Measurements from ENCODE around the gene ABLIM1.
A peak's percentile ranks its signal among the peaks of the same experiment; 100 is the strongest.

Gene ABLIM1

DNA sequence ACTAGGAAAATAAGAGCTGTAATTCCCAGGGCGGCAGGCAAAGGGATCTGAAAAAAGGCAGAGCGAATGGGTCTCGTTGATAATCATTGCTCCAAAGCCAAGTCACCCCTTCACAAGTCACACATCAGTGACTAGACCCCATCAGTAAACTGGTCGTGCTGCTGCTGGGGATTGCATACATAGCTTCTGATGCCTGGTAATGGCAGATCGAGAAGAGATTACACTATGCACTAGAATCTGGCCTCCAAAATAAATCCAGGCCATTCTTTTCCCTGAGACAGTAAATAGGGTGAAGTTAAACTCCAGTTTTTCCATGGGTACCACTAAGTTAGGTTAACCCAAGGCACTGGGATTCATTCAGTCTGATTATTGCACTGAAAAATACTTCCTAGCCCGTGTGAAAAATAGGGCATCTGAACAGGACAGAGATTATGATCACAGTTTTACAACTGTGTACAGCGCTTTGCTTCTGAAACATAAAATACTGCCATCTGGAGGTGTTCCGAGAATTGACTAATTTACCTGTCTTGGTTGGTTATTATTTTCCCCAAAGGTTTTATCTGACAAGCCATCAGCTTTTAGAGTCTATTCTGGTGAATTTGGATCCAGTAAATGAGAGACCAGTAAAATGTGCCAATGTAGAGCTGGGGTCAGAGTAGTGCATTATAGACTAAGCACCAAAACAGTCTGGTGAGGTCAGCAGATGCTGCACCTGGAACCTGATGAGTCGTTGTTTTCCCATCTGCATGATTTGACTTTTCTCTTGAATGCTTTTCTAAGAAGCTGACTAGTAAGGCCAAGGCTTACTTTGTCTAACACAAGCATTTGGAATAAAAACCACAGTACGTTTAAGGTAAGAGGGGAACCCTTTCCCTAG lies 170.9 kb downstream of the ABLIM1 start:
- DNase-seq (ENCODE audit: low spot score) (no peak), ATAC-seq (ENCODE audit: low read depth) (peak; percentile 80)
- no peaks in the 10 kb centered on the region for H3K27me3 ChIP-seq (ENCODE audit: insufficient read depth, poor library complexity, severe bottlenecking)
- H3K4me3 ChIP-seq (ENCODE audit: severe bottlenecking) = no peak overlapping the region
- peaks cover 6% of the 10 kb centered on the region; the same call in 1 of the 2 replicates for H3K36me3 ChIP-seq (ENCODE audit: low read depth)
- TF ChIP-seq, protein P1, sequence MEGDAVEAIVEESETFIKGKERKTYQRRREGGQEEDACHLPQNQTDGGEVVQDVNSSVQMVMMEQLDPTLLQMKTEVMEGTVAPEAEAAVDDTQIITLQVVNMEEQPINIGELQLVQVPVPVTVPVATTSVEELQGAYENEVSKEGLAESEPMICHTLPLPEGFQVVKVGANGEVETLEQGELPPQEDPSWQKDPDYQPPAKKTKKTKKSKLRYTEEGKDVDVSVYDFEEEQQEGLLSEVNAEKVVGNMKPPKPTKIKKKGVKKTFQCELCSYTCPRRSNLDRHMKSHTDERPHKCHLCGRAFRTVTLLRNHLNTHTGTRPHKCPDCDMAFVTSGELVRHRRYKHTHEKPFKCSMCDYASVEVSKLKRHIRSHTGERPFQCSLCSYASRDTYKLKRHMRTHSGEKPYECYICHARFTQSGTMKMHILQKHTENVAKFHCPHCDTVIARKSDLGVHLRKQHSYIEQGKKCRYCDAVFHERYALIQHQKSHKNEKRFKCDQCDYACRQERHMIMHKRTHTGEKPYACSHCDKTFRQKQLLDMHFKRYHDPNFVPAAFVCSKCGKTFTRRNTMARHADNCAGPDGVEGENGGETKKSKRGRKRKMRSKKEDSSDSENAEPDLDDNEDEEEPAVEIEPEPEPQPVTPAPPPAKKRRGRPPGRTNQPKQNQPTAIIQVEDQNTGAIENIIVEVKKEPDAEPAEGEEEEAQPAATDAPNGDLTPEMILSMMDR (IDR thresholded peaks at IDR 0.05; ENCODE audit: poor library complexity, severe bottlenecking) = peak; percentile 36
- no peaks in the 10 kb centered on the region for H3K9me3 ChIP-seq (ENCODE audit: severe bottlenecking)
- peak overlapping the region; percentile 41 for H3K27ac ChIP-seq (ENCODE audit: poor library complexity, severe bottlenecking)
- peaks cover 12% of the 10 kb centered on the region for H3K4me1 ChIP-seq (ENCODE audit: insufficient read depth, poor library complexity, severe bottlenecking)

DNA sequence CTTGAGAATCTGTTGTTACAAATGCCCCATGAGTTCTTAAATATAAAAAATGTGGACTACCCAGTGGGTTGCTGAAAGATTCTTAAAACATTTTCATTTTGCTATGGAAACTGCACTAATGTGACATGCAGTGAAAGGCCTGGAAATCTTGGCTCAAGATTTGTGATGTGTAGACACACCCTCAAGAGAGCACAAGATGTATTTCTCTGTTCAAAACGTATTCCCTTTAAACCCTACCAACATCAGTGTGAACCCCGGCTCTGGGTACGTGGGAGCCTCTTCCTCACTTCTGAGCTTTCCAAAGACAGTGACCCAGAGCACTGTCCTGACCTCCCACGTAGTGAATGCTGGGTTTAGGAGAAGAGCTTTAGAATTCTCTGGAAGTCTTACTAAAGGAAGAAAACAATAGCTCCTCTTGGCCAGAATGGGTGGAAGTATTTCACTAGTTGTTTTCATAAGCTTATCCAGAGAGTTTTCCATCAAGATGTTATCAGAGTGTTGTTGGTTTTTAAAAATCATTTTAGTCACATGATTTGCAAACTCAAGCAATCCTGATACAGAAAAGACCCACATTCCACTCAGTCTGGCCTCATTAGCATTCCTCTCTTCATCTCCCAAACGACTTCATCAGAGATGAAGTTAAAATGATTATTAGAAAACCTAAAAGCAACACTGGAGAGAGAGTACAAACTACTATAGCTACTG lies 172.2 kb downstream of the ABLIM1 start:
- no peak overlapping the region for H3K27ac ChIP-seq (ENCODE audit: poor library complexity, severe bottlenecking)
- H3K4me3 ChIP-seq (ENCODE audit: severe bottlenecking) = no peak overlapping the region
- peaks cover 7% of the 10 kb centered on the region for H3K4me1 ChIP-seq (ENCODE audit: insufficient read depth, poor library complexity, severe bottlenecking)
- no peak for DNase-seq (ENCODE audit: low spot score)
- TF ChIP-seq, protein P1 (IDR thresholded peaks at IDR 0.05; ENCODE audit: poor library complexity, severe bottlenecking) = no peak
- H3K27me3 ChIP-seq (ENCODE audit: insufficient read depth, poor library complexity, severe bottlenecking) = no peaks in the 10 kb centered on the region
- ATAC-seq (ENCODE audit: low read depth) = no peak
- no peaks in the 10 kb centered on the region for H3K9me3 ChIP-seq (ENCODE audit: severe bottlenecking)
- H3K36me3 ChIP-seq (ENCODE audit: low read depth) = peaks cover 6% of the 10 kb centered on the region; the same call in 1 of the 2 replicates

DNA sequence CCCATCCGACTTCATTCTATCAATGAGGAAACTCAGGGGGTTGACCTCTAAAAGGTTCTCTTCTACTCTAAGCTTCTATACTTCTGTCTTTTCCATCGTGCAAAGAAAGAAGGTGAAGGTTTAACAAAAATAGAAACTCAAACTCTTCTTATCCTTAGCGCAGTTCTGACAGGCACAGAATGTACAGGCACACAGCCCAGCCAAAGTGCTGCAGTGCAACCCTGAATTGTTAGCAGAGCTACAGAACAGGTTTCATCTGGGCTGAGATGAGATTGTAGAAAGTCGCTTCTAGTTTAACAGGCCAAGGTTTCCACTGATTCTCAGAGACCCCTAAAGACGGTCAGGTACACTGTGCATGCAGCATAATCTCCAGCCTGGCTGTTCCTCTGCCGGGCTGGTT lies 174.5 kb downstream of the ABLIM1 start:
- Histone ChIP-seq H3K4me3 (ENCODE audit: severe bottlenecking) (no peak overlapping the region), H3K27ac (ENCODE audit: poor library complexity, severe bottlenecking) (no peak overlapping the region), H3K27me3 (ENCODE audit: insufficient read depth, poor library complexity, severe bottlenecking) (no peaks in the 10 kb centered on the region), H3K4me1 (ENCODE audit: insufficient read depth, poor library complexity, severe bottlenecking) (peaks cover 7% of the 10 kb centered on the region), H3K9me3 (ENCODE audit: severe bottlenecking) (no peaks in the 10 kb centered on the region), H3K36me3 (ENCODE audit: low read depth) (peaks cover 6% of the 10 kb centered on the region; the same call in 1 of the 2 replicates)
- DNase-seq (ENCODE audit: low spot score) = no peak
- ATAC-seq (ENCODE audit: low read depth) = no peak
- TF ChIP-seq, protein P1 (IDR thresholded peaks at IDR 0.05; ENCODE audit: poor library complexity, severe bottlenecking) = no peak

DNA sequence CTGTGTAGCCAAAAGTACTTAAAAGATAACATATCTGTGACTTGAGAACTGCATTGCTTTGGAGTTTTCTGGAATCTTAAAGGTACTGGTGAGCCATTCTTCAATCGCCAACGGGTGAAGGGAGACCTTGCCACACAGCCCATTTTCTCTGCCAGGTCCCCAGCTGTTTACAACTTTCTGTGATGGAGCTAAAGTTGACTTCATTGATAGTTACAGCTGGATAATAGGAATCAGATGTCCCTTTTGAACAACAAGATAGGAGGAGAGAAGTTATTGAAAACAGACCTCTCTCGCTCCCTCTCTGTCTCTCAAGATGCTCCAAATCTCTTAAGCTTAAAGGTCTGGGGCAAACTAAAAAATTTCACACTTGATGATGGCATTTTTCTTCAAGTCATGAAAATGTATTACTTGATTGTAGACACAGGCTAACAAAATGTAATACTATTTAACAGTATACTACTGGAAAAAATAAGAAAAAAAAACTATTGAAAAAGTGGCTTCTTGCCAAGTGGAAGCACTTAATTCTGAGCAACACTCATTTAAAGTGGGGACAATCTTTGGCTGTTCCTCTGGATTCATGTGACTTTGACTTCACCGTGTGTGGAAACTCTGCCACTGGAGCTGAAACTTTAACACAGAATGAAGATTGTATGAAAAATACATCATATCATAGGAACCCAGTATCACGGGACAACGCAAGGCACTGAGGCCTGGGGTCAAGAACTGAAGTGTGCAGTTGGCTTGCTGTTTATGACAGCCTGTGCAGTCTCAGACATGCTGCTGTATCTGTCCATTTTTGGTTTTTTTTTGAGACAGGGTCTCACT lies 175.4 kb downstream of the ABLIM1 start:
- Histone ChIP-seq H3K4me1 (ENCODE audit: insufficient read depth, poor library complexity, severe bottlenecking) (peaks cover 2% of the 10 kb centered on the region), H3K27ac (ENCODE audit: poor library complexity, severe bottlenecking) (no peak overlapping the region), H3K36me3 (ENCODE audit: low read depth) (peaks cover 6% of the 10 kb centered on the region; the same call in 1 of the 2 replicates), H3K9me3 (ENCODE audit: severe bottlenecking) (no peaks in the 10 kb centered on the region), H3K4me3 (ENCODE audit: severe bottlenecking) (no peak overlapping the region), H3K27me3 (ENCODE audit: insufficient read depth, poor library complexity, severe bottlenecking) (no peaks in the 10 kb centered on the region)
- no peak for ATAC-seq (ENCODE audit: low read depth)
- TF ChIP-seq, protein P1 (IDR thresholded peaks at IDR 0.05; ENCODE audit: poor library complexity, severe bottlenecking) = no peak
- no peak for DNase-seq (ENCODE audit: low spot score)

All from RWPE2 (cell line).